Activated CD8-positive, alpha-beta memory T cell treated with anti-CD3 and anti-CD28 coated beads for 24 hours (primary cell): ENCODE results near the gene NSUN6.

Experiments
- DNase-seq: peaks from one replicate; pipeline ENCODE4 v3.0.0-alpha.2; 2020

The NSUN6 gene, protein sequence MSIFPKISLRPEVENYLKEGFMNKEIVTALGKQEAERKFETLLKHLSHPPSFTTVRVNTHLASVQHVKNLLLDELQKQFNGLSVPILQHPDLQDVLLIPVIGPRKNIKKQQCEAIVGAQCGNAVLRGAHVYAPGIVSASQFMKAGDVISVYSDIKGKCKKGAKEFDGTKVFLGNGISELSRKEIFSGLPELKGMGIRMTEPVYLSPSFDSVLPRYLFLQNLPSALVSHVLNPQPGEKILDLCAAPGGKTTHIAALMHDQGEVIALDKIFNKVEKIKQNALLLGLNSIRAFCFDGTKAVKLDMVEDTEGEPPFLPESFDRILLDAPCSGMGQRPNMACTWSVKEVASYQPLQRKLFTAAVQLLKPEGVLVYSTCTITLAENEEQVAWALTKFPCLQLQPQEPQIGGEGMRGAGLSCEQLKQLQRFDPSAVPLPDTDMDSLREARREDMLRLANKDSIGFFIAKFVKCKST

DNA sequence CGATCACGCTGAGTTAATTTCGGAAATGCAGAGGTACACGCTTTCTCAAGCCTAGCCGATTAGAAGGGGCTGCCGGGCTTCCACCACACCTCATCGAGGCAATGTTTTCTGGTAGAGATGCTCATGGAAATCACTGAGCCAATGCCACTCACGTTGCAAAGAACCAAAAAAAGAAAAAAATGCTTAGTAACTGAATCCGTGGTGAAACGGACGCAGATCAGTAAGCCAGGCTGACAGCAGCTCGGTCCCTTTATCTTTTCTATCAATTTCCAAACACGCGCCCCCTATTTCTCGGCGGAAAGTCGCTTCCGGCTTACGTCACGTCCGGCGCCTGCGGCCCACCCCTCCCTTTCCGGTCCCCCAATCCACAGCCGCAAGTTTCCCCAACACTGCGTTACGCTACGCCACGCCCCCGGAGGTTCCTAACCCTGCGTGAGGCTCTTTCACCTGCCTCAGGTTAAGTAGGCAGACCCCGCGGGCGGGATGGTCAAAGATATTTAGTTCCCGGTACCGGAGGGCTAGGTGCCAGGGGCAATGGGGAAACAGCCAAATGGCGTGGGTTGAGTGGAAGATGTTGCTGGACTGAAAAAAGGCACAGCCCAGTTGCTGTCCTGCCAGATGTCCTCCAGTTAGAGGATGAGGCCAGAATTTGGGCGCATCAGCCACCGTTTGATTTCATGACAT lies at the start of gene NSUN6:
TSS of gene NSUN6 (minus strand) at position 264 of the 684 bp plus-strand sequence. CDS start 384 bp downstream, outside the sequence.
- peak; percentile 96 for DNase-seq

DNA sequence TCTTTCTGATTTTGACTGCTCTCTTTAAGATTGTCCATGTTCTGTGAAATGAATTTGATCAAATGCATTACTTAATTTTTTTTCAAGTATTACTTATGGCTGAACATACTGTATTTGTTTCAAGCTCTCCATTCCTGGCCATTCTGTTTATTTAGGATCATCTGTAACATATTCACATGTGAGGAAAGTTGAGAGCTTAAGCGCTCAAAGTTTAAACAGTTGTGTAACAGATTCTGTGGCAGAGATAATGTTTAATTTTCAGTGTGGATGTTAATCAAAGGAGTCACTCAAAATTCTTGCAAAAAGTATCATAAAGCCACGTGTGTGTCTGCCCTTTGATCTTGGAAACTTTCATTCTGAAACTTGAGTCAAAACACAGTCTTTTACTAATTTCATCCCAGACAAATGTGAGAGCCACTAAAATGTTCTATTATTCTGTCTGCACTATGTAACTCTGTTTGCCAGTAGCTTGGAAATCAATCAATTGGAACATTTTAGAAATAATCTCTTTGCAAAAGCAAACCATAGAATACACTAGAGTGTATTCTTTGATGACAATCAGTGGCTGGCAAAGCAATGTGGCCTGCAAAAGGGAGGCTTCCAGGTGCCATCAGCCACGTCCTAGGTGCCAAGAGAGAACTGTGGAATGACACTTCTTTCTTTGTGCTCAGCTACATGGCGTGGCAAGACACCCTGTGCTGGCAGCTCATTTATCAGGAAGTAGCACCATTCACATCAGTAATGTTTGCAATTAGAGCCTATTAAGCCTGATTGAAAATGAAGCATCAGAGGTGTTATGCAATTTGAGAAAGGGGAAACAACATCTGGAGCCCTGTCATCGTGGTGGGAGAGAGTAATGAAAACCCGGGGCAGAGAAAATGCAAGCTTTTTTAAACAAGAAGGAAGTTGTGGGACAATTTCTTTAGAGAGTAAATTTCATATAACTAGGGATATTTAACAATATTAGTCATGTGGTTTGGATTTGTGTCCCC lies 48.8 kb upstream of the NSUN6 start:
- no peak for DNase-seq

DNA sequence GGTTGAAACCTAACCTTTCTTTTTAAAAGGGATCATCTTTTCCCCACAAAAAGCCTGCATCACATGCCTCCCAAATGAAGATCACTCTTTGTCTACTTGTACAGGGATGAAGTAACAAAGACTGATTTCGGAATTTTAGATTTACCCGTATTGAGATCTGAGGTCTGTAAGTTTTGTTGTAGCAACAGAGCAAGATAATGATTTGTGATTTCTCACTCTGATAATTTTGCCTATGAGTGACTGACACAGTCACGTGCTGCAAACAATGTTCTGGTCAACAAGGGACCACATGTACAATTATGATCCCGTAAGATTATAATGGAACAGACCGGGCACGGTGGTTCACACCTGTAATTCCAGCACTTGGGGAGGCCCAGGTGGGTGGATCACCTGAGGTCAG lies 39.2 kb upstream of the NSUN6 start:
- DNase-seq: no peak

DNA sequence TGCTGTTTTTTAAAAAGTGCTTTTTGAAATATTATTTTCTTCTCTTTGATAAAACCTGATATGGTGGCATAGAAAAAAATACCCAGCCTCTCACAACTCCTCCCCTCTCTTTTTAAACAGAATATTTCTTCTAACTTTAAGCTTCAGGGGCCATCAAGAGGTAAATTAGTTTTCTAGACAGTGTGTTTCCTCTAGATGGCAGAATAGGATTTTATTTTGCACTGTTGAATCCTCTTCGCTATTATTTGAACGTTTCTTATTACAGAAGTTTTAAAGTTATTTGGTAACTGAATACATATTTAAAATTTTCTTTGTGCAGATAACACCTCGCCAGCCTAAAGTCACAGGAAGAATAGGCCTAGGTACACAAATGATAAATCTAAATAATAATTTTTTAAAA lies 38.1 kb upstream of the NSUN6 start:
- DNase-seq: no peak

DNA sequence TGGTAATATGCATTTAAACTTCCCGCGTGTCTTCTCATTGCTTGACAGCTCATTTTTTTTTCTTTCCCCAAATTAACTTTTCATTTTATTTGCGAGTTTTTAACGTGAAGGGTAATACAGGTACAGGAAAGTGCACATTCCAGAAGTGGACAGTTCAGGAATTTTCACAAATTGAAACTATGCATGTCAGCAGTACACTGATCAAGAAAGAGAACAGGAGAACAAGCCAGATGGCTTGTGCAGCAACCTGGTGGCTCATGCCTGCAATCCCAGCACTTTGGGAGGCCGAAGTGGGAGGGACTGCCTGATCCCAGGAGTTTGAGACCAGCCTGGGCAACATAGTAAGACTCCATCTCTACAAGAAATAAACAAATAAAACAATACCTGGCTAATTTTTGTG lies 36.3 kb upstream of the NSUN6 start:
- DNase-seq: no peak

DNA sequence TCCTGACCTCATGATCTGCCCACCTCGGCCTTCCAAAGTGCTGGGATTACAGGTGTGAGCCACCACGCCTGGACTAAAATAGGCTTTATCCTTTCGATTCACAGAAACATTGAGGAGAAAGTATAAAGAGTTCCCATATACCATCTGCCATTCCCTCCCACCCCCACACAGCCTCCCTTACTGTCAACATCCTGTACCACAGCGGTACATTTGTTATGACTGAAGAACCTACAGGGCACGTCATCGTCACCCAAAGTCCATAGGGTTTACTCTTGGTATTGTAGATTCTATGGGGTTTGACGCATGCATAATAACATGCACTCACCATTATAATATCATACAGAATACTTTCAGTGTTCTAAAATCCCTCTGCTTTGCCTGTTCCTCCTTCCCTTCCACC lies 35.8 kb upstream of the NSUN6 start:
- no peak for DNase-seq

DNA sequence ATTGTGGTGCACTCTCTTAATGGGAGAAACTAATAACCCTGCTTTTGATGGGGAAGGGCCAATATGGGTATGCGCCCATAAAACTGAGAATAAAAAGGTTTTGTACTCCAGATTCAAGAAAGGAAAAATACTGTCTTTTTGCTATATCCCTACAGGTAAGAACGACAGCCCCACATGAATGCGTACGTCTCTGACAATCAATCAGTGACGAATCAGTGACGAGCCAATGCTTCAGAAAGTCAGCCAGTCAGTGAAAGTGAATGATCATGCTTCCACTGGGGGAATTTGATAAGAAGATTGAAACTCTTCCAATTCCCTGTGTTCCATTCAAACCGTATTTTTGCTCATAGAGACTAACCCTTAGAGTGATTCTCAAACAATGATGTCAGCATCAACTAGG lies 34.2 kb upstream of the NSUN6 start:
- DNase-seq: no peak

DNA sequence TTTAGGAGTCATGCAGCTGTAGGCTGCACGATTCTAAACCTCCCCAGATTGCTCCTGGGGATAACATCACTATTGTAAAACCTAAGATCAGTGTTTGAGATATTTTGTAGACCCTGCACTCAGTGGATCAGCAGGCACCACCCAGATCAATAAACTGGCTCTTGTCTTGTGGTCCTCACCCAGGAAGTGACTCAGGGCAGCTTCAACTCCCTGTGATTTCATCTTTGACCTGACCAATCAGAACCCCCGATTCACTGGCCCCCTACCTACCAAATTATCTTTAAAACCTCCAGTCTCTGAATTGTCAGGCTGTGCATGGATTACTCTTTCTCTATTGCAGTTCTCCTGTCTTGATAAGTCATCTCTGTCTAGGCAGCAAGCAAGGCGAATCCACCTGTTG lies 33.6 kb upstream of the NSUN6 start:
- no peak for DNase-seq

DNA sequence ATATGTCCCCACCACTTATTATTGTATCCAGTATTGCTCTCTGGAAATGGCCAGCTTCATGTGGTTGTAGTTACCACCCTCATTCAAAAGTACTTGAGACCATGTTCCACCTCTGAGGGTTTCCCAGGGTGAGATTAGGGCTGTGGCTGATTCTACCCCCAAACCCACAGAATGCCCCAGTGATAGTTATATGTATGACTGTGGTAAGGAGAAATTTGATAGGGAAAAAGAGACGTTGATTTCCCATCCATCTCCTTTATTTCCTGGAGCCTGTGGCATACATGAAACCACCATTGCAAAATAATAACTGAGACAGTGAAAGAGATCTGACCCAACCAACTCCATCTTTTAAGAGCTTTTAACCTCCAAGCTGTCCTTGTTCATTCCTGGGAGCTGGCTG lies 33.0 kb upstream of the NSUN6 start:
- no peak for DNase-seq

DNA sequence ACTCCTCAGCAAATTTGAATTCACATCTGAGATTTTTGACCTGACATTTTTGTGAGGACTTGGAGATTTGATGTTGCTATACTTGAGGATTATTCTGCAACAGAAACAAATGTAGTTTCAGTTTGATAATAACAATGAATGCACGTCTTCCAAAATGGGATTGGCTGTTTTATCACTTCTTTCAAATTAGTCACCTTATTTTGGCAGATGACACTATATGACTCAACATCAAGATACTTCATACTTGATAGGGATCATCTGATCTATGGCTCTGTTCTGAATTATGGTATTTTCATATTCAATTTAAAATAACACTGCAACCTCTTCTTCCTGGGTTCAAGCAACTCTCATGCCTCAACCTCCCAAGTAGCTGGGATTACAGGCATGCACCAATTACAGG lies 32.0 kb upstream of the NSUN6 start:
- no peak for DNase-seq

DNA sequence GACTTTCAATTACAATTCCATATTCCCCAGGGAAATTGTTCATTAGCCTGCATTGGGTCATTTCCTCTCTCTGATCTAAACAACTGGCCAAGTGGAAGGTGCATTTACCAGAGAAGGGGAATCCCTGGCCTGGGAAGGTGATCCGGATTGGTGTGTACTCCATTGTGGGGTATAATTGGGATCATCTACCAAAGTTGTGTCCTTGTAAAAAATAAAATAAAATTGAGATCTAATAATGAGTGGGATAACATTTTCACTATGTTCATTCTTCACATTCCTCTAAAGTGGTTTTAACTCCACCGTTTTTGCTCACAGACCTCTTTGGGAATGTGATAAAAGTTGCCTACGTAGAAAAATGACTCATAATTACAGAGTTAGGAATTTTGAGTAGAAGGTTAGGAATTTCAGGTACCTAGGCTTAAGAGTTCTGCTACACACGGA lies 30.6 kb upstream of the NSUN6 start:
- no peak for DNase-seq

DNA sequence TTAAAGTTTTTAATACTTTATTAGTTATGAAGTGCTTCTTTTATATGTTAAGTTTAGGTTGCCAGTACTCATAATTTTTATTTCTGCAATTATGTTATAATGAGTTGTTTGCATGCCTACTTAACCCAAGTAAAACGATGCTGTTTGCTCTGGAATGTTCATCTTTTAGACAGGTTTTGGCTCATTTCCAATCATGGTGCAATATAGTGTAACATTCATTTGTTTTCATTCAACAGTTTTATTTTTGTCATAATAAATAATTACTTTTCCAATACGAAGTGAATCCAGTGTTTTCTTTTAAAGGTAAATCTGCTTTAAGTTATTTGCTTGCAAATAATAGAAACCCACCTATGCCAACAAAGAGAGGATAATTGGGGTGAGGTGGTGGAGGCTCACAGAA lies 30.0 kb upstream of the NSUN6 start:
- no peak for DNase-seq

DNA sequence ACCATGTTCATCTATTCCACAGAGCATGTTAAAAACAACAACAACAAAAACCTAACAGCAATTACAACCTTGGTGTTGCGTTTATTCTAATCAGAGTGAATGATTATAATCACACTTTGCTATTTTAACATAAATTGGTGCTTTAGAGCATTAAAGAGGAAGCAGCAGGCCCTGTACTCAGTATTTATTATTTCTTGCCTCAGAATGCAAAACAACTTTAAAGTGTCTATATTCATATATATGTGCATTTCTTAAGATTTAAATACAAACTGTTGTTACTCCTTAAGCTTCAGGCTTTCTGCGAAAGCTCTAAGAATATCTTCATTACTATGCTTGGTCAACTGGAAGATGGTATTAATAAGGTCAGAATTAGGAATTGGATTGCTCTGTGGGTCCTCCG lies 29.4 kb upstream of the NSUN6 start:
- no peak for DNase-seq

DNA sequence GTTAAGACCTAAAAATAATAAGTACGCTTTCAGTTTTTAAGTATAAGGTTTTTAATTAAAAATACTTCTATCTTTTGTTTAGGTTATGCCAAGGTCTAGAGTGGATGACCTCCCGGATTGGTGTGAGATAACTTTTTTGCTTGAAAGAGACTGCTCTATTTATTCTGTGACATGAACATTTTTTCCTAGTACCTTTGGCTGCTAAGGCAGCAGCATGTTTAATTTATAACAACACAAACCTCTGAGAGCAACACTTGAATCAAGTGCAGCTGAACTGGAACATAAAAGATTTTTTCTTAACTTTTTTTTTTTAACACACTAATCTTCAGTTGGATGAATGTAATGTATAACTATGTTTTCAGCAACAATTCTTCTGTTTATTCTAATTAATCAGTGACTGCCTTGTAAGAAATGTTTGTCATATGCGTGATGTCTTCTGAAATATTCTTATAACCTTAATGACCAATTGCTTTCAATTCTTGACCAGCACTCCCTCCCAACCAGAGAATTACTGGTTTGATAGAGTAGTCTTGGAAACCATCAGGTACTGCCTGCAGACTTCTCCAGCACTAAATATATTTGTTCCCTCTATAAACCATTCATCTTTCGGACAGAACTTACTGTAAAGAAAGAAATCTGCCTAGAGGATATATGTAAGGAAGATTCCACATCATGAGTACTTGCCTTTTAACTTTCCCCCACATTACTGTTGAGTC lies 23.9 kb upstream of the NSUN6 start:
- no peak for DNase-seq

DNA sequence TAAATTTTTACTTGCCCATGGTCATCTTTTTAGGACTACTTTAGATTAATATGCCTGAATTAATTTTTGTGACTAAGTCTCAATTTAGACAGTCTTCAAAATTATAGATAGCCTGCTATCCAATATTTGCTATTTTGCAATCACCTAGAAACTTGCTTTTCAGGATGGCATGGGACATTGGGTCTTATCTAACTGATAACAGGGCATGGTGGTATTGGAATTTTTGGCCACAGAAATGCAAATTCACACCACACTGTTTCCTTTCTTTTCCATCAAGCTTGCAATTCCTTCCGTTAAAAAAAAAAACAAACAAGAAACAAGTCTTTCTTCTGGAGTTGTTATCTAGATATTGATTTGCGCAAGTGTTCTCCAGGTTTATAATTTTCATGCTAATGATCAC lies 16.6 kb upstream of the NSUN6 start:
- DNase-seq: no peak

DNA sequence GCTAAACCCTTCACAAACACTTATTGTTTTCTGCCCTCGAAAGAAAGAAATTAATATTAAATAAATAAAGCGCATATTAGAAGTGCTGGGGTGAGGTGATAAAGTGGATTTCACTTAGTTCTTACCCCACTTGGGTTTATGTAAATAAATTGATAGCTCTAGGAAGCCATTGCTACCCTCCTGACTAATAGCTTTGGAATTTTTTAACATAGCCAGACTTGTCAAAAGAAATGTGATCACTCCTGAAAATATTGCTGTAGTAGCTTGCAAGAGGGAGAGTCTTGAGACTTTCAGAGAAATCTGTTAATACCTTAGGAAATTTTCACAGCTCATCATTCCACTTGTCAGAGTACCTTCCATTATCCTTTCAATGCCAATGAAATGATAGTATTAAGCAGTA lies 15.4 kb upstream of the NSUN6 start:
- no peak for DNase-seq

DNA sequence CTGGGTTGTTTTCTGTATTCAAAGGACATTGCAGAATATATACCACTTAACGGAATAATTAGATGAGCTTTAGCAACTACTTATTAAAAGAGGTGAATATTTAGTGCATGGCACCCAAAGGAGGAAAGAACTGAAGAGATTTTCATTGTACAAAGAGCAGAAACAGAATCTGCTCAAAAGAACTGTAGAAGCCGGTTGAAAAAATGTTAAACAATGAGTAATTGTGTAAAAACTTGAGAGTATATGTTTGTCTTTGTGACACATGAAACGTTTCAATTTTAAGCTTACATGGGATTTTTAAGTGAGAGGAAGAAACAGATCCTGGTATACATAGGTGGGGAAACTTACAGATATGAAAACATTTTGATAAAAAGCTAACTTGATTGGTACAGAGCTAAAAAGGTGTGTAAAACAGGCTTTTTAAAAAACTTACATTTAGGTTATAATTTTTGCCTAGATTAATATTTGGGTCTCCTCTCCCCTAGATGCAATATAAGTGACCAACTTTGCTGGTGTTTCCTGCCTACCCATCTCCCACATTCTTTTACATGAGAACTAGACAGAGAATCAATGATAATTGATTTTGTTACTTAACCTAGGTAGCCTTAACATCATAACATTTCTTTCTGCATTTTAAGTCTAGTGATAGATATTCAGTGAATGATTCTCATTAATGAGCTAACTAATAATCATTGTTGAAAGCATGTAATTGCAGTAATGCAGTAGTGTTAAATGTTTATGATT lies 14.6 kb upstream of the NSUN6 start:
- DNase-seq: no peak

DNA sequence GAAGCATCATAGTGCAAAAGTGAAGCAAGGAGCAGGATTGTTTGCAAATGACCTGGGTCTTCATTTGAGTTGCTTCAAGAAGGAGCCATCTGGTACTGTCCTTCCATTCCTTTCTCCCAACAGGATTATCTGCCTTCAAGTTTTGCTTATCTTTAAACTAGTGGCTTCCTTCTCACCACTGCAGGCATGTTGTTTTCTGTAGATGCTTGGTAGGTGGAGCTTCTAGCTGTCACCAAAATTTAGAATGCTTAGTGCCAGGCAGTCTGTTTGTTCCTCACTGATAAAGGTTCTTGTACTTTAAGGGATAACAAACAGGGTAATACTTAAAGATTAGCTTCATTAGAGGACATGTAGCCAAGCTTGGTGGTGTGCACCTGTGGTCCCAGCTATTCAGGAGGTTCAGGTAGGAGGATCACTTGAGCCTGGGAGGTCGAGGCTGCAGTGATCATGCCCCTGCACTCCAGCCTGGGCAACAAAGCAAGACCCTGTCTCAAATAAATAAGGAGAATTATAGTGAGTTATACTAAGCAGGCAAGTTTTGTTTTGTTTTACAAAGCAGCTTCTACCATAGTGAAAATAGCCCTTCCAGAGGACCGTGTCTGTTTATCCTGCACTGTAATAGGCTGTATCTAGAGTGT lies 13.6 kb upstream of the NSUN6 start:
- DNase-seq: no peak

DNA sequence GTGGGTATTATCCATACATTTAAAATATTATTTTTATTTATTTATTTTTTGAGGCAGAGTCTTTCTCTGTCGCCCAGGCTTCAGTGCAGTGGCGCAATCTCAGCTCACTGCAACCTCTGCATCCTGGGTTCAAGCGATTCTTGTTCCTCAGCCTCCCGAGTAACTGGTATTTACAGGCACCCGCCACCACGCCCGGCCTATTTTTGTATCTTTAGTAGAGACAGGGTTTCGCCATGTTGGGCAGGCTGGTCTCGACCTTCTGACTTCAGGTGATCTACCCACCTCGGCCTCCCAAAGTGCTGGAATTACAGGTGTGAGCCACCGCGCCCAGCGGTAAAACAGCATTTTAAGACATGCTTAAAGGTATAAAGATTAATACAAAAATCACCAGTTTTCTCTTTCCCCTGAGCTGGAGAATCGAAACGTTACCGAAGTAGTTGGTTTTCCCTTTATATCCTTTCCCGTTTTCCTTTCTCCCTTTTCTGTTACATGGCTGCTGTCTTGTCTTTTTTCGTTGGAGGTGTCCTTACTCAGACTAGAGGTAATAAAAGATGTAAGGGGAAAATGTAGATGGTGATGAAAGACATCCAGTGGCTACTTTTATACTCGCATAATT lies 9.5 kb upstream of the NSUN6 start:
- DNase-seq: no peak

DNA sequence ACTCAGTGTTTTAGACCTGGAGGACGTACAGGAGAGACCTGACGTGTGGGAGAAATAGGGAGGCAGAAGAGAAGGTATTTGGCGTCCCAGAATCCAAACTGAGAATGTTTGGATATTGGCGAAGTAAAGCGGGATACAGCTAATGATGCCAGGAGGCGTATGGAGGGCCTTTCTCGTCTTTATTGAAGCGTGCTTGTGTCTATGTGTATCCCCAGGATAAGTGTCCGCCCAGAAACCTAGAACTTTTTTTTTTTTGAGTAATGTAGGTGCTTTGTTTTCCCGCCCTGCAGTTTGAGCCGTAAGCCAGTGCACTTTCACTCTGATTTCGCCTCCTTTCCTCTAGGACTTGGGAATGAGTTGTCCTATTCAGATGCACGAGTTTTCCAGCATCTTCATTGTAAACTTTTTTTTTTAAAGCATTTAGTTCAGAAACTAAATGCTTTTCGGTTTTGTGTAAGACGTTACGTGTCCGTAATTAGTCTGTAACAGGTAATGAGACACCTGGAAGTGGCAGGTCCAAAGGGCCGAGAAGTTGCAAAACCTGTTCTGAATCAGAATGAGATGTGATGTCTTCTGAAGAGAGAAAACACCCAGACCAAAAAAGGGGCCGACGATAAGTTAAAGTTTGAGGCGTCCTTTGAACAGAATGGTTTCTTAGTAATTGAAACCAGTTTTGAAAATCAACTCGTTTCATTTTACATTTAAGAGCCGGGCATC lies 8.6 kb upstream of the NSUN6 start:
- DNase-seq: no peak
